GM19240 (cell line): ENCODE results near the gene TM9SF2.

Source experiments
- DNase-seq: peaks from one replicate; pipeline ENCODE4 v3.0.0; 2011; ENCODE audit warnings: low spot score; ENCODE audit not compliant: insufficient read length

Gene TM9SF2

GRCh38 chr13:99495466-99496183, 5.6 kb upstream of the TM9SF2 start:
- no peak for DNase-seq

GRCh38 chr13:99496184-99497142, 4.8 kb upstream of the TM9SF2 start:
- no peak for DNase-seq

- peak; percentile 77 for DNase-seq
Observed at GRCh38 chr13:99498171-99499161, 2.8 kb upstream of the TM9SF2 start.

- DNase-seq: no peak
Observed at GRCh38 chr13:99500839-99501183, 461 bp upstream of the TM9SF2 start.

- DNase-seq: no peak
Observed at GRCh38 chr13:99501848-99502301, 603 bp downstream of the TM9SF2 start.

GRCh38 chr13:99505814-99506269, 4.6 kb downstream of the TM9SF2 start:
- no peak for DNase-seq

- DNase-seq: no peak
Observed at GRCh38 chr13:99506634-99507033, 5.4 kb downstream of the TM9SF2 start.

GRCh38 chr13:99507054-99507453, 5.8 kb downstream of the TM9SF2 start:
- DNase-seq: no peak

GRCh38 chr13:99507551-99507950, 6.3 kb downstream of the TM9SF2 start:
- DNase-seq: no peak

- DNase-seq: no peak
Observed at GRCh38 chr13:99507986-99508385, 6.7 kb downstream of the TM9SF2 start.

GRCh38 chr13:99509479-99509878, 8.2 kb downstream of the TM9SF2 start:
- DNase-seq: no peak

- DNase-seq: no peak
Observed at GRCh38 chr13:99514801-99515200, 13.5 kb downstream of the TM9SF2 start.

- no peak for DNase-seq
Observed at GRCh38 chr13:99516153-99516929, 15.1 kb downstream of the TM9SF2 start.

GRCh38 chr13:99517577-99517976, 16.3 kb downstream of the TM9SF2 start:
- DNase-seq: no peak

GRCh38 chr13:99517984-99518383, 16.7 kb downstream of the TM9SF2 start:
- no peak for DNase-seq

- DNase-seq: no peak
Observed at GRCh38 chr13:99522298-99522697, 21.0 kb downstream of the TM9SF2 start.

GRCh38 chr13:99523838-99524237, 22.6 kb downstream of the TM9SF2 start:
- no peak for DNase-seq

GRCh38 chr13:99525967-99526366, 24.7 kb downstream of the TM9SF2 start:
- no peak for DNase-seq

GRCh38 chr13:99526549-99526948, 25.3 kb downstream of the TM9SF2 start:
- DNase-seq: no peak

GRCh38 chr13:99527301-99527700, 26.0 kb downstream of the TM9SF2 start:
- no peak for DNase-seq
